PFSK-1 (cell line): ENCODE measurements around the gene UBE2V1.

Experiments used
- POLR2AphosphoS5 ChIP-seq: IDR thresholded peaks from 2 replicates; pipeline ENCODE4 v1.6.1; 2012; ENCODE audit warnings: low read depth, mild to moderate bottlenecking, control low read depth, low read length, moderate library complexity
- REST ChIP-seq, 2 experiments: IDR thresholded peaks; 2 replicates each; pipeline versions ENCODE4 v1.6.1 to v1.8.0; 2011 to 2012; ENCODE audit warnings: low read depth in 2 of 2, low read length in 2 of 2, control low read depth in 1 of 2, inconsistent platforms in 1 of 2, mild to moderate bottlenecking in 1 of 2, moderate library complexity in 1 of 2; ENCODE audit not compliant: insufficient read depth in 1 of 2

GRCh38 chr20:50050660-50051308 lies 62.2 kb downstream of the UBE2V1 start:
- no peak for TF ChIP-seq REST (IDR thresholded peaks at IDR 0.05; ENCODE audit: insufficient read depth in 1 of 2, low read depth in 2 of 2, low read length in 2 of 2)
- TF ChIP-seq POLR2AphosphoS5 = no peak
